Left lobe of liver (tissue), 2 donors: ENCODE measurements around the gene MCF2L2. TPM values are rescaled to one million over a fixed set of nuclear protein-coding genes. Genes with fewer than 3 reads are reported as not detected.
"Not testable (repeated sequence)": the region's sequence is repeated elsewhere in the genome, so short reads cannot be mapped to it uniquely, and the experiment has no call there.

Experiments used
- ATAC-seq: fragments of 200-7000 bp; cut with Tn5 transposase; one replicate; pipeline ENCODE4 v1.9.1; 2020; ENCODE audit warnings: mild to moderate bottlenecking, moderate library complexity
- DNase-seq: peaks from one replicate; pipeline ENCODE4 v3.0.0-alpha.2; 2020; ENCODE audit warnings: low spot score
- total RNA-seq: library from RNA; stranded (reverse); gene quantifications from one replicate; pipeline ENCODE4 v1.2.1, GENCODE V29; 2021
- donor health status: DM: no; HTN: no; CAD: no; lungs with moderate emphysema.
- donor health status: DM: no; HTN: yes; CAD: no.

MCF2L2 gene
- total RNA-seq, 1 donor from 2014 or later, result 0.13 TPM

DNA sequence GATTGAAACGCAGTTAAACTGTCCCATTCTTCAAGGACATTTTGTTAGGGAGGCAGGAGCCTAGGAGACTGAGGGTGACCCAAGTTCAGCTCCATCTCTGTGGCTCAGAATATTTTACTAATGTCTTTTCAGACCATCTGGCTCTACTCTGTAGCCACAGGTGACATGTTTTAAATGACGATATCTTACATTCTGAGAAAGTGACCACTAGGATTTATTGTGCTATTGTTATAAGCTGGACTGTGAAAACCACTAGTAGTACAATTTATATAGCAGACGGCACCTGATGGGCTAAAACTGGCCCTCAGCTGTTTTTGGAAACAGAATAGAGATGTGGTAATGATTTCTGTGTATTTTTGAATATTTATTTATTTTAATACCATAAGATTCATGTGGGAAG is 55.5 kb downstream of the MCF2L2 start:
- ATAC-seq (no peak), DNase-seq (no peak)

- ATAC-seq, DNase-seq: not testable (repeated sequence)
Measured at GRCh38 chr3:183371600-183371968, 56.8 kb downstream of the MCF2L2 start.

GRCh38 chr3:183370391-183370790 is 58.0 kb downstream of the MCF2L2 start:
- ATAC-seq (no peak), DNase-seq (no peak)

- ATAC-seq, result no peak
- DNase-seq, result no peak
Measured at GRCh38 chr3:183369627-183370026, 58.8 kb downstream of the MCF2L2 start.

GRCh38 chr3:183369117-183369516 is 59.3 kb downstream of the MCF2L2 start:
- ATAC-seq (no peak), DNase-seq (no peak)

DNA sequence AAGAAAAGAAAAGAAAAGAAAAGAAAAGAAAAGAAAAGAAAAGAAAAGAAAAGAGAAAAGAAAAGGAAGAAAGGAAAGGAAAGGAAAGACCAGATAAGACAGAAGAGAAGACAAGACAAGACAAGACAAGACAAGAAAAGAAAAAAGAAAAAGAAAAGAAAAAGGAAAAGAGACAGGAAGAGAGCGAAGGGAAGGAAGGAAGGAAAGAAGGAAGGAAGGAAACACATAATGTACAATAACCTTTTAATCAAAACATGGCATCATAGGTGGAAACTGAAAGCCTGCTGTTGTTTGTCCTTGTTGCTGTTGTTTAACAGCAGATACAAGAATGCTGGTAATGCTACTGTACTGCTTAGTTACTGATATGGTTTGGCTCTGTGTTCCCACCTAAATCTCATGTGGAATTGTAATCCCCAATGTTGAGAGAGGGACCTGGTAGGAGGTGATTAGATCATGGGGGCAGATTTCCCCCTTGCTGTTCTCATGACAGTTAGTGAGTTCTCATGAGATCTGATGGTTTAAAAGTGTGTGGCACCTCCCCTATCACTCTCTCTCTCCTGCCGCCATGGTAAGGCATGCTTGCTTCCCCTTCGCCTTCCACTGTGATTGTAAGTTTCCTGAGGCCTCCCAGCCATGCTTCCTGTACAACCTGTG is 67.3 kb downstream of the MCF2L2 start:
- DNase-seq, result no peak
- no peak for ATAC-seq

- no peak for ATAC-seq
- no peak for DNase-seq
Measured at GRCh38 chr3:183359036-183359435, 69.4 kb downstream of the MCF2L2 start.

- no peak for DNase-seq
Measured at GRCh38 chr3:183357564-183358079, 70.8 kb downstream of the MCF2L2 start.

DNA sequence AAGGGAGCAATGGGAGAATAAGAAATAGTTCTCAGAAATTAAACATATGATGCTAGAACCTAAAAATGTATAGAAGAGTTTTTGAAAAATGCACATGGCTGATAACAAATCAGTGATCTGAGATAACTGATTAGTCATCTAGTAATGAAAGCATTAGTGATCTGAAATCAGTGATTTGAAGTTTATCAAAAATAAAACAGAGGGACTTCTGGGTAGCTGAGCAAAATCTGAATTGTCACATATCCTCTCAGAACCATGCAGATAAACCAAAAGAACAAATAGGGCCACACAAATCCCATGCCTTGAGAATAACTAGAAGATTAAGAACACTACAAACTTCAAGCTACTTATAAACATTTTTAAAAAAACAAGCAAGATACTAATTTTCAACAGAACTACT is 71.5 kb downstream of the MCF2L2 start:
- no peak for DNase-seq
- no peak for ATAC-seq

More at GRCh38 chr3:183357564-183358079, 70.8 kb downstream of the MCF2L2 start:
- no peak for ATAC-seq

DNA sequence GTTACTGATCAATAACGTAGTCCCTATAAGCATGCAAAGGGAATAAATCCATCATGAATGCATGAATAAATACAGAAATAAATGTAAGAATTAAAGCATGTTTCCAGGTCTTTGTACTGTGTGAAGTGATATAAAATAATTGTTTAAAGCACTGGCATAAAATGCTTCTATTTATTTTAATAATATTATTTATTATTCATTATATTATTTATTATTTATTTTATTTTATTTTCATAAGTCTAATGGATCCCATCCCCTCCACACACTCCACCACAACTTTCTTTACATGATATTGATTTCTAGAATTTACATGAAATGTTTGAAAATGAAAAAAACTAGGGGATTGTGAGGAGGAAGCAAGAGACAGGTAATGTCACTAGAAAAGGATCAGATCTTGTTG is 73.5 kb downstream of the MCF2L2 start:
- DNase-seq, result no peak
- ATAC-seq, result no peak

DNA sequence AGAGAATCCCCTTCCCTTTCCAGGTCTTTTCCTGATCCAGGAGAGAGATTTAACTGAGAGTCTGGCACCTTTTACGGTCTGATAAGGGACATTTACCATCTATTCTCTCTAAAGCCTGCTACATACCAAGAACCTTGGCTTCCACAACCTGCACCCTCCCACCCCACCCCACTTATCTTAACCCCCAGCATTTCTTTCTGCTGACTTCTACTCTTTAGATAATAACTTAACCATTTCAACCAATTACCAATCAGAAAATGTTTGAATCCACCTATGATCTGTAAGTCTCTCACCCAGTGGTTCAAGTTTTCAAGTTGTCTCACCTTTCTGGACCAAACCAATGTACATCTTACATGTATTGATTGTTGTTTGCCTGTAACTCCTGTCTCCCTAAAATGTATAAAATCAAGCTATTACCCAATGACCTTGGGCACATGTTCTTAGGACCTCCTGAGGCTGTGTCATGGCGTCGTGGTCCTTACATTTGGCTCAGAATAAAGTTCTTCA is 74.0 kb downstream of the MCF2L2 start:
- no peak for ATAC-seq
- DNase-seq, result no peak

- ATAC-seq, result no peak
- DNase-seq, result no peak
Measured at GRCh38 chr3:183353421-183353820, 75.0 kb downstream of the MCF2L2 start.

GRCh38 chr3:183350164-183350563 is 78.3 kb downstream of the MCF2L2 start:
- DNase-seq (no peak), ATAC-seq (no peak)

DNA sequence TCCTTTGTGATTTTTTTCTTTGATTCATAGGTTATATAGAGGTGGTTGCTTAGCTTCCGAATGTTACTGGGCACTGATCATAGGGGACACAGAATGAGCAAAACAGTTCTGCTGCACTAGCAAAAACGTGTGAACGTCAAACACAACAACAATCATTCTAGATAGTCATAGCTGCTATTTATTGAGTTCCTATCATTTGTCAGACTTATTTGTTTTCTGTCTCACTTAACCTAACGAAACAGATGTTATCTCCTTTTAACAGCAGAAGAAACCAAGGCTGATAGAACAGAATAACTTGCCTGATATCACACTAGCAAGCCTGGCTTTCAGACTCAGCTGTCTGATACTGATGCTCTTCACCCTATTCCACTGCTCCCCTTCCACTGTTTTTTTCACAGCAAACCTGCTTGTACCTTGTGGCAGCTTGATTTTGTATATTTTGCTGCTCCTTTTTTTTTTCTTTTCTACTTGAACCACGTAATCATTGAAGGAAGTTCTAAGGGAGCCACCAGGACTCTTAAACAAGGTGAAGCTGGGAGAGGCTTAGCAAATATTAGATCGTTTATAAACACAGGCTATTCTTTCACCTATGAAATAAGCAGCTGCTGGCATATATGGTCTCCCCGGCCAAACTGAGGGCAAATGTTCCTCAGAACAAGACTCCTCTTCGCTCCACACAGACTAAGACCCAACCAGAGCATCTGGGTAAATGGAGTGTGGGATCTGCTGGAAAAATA is 78.8 kb downstream of the MCF2L2 start:
- ATAC-seq (no peak), DNase-seq (no peak)

DNA sequence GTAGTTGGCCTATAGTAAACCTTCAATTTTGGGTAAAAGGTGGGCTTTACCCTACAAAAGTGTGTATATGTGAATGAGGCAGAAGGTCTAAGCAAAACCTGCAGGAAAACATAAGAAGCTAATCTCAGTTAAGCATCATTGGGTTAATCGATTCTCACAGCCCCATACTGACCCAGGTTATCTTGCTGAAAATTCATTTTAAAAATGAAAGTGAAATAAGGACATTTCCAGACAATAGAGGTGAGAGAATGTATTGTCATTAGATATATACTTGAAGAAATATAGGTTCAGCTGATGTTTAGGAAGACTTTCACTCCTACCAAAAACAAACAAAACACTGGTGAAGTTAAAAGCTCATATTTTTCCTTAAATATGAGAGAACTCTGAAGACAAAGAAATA is 85.6 kb downstream of the MCF2L2 start:
- DNase-seq, result no peak
- ATAC-seq, result no peak

DNA sequence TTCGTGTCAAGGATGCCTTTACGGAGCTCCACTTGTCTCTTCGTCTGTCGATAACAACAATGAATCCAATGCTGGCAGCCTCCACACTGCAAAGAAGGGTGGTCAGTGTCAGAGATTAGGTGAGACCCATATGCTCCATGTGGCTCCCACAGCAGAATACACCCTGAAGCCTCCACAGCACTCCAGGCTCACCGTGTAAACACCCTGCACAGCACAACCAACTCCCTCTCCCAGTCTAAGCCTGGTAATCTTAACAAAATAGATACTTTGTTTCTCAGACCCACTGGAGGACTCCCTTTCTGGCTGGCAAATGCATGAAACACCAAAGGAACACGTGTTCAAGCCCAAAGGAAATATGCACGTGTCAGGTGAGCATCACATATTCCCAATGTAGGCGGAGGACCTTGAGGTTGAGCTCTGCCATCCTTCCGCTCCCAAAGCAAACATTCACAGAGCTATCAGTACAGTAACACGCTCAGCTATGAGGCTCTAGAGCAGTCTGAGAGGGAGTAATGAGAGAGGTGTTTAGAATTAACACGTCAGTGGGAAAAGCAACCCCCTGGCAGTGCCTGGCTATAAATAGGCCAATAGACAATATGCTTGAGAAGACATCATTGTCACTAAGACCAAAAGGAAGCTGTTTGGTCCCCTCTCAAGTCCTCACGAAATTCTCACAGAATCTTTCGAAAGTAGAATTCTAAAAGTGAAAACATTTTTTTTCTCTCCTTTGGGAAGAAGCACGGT is 86.7 kb downstream of the MCF2L2 start:
- ATAC-seq (no peak), DNase-seq (no peak)

DNA sequence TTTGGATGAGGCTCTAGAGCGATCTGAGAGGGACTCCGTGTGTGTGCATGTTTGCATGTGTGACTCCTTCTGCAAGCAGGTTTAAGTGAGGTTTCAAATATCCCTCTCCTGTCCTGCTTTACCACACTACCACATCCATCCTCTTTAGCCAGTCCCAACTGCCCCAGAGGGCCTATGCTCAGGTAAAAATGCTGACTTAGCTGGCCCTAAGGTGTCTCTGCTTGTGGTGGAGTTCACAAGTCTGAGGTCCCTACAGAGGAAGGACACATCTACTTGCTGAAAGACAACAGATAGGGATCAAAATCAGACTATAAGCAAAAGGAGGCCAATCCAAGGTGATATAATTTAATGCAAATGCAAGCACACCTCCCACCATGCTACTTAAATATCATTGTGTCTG is 88.2 kb downstream of the MCF2L2 start:
- ATAC-seq (no peak), DNase-seq (no peak)

GRCh38 chr3:183339461-183340086 is 88.8 kb downstream of the MCF2L2 start:
- ATAC-seq (no peak), DNase-seq (no peak)

DNA sequence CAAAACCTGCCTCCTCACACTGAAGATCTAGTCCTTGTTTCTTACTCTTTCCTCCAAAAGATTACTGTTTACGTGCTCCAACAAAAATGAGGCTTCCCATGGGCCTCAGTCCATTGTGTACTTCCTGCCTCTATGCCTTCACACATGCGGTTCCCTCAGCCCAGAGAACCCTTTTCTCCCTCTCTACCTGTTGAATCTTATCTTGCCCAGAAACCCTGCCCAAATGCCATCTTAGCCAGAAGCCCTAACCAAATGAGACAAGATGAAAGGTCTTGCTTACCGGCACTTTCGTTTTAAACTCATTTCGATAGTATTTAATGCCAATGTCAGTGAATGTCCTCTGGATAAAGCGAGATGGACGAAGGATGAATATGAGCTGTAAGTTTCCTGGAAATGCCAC is 89.9 kb downstream of the MCF2L2 start:
- no peak for ATAC-seq
- DNase-seq, result no peak

GRCh38 chr3:183332487-183332886 is 95.9 kb downstream of the MCF2L2 start:
- no peak for DNase-seq
- ATAC-seq, result no peak

- ATAC-seq (no peak), DNase-seq (no peak)
Measured at GRCh38 chr3:183331498-183331897, 96.9 kb downstream of the MCF2L2 start.
